GM12872 (cell line): Measurements from ENCODE around the gene C4orf54.

Experiments
- TF ChIP-seq, protein P1 (sequence below): IDR thresholded peaks from 3 replicates; pipeline ENCODE4 v1.5.1; 2011; ENCODE audit warnings: low read depth, mild to moderate bottlenecking, low read length, moderate library complexity; ENCODE audit not compliant: insufficient read depth

The C4orf54 gene

DNA sequence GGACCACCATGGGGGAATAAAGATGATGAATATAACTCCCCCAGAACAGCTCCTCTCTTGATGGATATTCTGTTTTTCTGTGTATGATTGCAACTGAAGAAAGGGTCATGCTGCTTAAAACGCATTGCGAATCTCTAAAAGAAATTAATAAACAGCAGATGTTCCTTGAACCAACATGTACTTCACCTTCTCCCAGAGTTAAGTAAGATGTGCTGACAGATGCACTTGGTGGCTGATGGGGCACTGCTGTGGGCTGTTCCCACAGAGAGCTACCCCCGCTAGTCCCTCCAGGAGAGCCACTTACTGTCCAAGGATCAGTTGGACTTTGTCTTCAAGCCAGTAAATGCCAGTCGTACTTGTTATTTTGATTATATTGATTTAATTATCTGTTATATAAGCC is 26.3 kb upstream of the C4orf54 start:
- TF ChIP-seq, protein P1, sequence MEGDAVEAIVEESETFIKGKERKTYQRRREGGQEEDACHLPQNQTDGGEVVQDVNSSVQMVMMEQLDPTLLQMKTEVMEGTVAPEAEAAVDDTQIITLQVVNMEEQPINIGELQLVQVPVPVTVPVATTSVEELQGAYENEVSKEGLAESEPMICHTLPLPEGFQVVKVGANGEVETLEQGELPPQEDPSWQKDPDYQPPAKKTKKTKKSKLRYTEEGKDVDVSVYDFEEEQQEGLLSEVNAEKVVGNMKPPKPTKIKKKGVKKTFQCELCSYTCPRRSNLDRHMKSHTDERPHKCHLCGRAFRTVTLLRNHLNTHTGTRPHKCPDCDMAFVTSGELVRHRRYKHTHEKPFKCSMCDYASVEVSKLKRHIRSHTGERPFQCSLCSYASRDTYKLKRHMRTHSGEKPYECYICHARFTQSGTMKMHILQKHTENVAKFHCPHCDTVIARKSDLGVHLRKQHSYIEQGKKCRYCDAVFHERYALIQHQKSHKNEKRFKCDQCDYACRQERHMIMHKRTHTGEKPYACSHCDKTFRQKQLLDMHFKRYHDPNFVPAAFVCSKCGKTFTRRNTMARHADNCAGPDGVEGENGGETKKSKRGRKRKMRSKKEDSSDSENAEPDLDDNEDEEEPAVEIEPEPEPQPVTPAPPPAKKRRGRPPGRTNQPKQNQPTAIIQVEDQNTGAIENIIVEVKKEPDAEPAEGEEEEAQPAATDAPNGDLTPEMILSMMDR, result no peak

DNA sequence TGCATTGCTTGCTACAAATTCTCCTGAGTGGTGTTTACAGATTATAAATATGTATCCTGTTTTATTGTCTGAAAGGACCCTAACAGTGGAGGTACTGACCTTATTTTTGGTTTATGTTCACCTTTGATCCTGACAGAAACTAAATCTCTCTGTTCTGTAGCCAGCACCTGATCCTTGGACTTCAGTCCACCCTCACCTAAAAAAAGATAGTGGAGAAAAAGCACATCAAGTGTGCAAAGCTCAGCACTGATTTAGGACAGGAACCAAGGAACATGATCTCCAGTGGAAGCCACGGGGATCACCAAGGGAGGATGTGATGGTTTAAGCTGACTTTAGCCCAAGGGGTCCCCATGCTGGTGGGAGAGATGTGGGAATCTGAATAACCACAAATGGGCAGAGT is 22.3 kb upstream of the C4orf54 start:
- TF ChIP-seq, protein P1, result no peak

DNA sequence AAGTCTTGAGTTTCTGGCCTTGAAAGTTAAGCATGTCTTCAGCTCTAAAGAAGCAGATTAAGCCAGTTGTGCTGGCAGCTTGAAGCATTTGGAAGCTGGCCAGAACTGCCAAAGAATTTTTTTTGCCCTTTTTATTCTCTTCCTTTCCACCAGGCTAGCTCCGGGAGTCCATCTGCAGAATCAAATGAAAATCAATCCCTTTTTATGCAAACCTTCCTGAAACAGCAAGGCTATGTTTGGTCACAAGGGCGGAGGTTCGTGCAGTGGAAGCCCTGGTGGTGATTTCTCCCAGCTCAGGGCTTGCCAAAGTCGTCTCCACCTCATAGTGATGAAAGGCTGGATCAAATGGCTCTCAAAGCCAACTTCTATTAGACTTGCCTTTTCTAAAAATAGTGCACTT is 21.6 kb upstream of the C4orf54 start:
- TF ChIP-seq, protein P1, result no peak

DNA sequence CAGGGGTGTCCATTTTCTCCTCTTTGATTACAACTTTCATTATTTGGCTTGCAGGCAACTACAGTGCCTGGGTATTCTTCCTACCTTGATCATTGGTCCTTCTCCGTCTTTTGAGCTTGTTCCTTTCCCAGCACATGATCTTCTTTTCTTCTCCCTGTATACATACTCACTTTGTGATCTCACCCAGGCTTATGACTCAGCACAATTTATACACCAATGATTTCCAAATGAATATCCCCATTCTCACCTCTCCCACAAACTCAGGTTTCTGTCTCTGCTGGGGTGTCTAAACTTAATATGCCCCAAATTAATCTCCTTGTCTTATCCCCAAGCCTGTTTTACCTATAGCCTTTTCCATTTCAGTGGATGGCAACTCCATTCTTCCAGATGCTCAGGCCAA is 19.5 kb upstream of the C4orf54 start:
- TF ChIP-seq, protein P1, result no peak

DNA sequence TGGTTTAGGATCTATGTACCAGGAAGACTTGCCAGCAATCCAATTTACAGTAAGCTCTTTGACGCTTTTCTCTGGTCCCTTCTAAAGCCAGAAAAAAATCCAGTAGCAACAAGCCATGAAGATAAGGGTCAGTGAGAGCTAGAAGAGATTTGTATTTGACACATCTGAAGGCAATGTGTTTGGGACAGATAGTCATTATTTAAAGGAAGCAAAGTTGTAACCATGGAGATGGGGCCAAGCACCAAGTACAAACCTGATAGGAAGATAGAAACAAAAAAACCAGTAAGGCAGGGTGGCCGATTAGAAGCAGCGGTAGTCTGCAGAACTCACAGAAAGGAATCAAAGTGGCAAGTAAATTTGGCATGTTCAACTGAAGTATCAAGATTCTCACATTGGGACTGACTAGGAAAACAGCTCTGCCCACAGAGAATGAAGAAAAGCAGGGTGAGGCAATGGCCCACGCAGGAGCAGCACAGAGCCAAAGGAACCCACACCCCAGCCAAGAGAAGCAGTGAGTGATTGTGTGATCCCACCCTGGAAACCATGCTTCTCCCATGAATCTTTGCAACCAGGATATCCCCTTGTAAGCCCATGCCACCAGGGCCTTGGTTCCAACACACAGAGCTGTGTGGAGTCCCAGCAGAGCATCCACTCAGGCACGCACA is 12.9 kb upstream of the C4orf54 start:
- TF ChIP-seq, protein P1, result no peak

DNA sequence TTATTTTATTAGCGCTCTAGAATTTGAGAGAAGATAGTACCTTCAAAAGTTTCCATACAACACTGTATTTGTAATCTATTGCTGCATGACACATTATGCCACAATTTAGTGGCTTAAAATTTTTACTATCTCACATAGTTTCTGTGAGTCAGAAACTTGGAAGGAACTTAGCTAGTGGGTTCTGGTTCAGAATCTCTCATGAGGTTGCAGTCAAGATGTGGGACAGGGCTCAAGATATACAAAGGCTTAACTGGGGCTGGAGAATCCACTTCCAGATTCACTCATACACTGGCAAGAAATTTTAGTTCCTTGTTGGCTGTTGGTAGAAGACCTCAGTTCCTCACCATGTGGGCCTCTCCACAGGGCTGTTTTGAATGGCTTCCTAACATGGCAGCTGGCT is 11.5 kb upstream of the C4orf54 start:
- TF ChIP-seq, protein P1, result no peak

DNA sequence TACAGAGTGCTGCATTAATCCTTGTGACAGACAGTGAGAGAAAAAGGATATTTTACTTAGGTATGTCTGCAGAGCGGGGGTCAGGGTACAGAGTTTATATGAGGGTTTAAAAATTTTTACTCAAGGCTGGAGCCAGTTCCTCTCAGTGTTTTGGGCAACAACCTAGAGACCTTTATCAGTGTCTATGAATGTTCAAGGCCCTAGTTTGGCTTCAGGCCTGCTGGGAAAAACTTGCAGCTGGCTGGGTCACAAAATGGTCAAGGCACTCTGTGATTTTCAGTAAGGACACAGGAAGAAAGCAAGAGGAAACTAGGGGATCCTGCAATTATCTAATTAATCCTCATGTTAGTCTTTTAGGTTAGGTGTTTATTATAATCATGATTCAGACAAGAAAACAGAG is 10.8 kb upstream of the C4orf54 start:
- TF ChIP-seq, protein P1, result no peak

DNA sequence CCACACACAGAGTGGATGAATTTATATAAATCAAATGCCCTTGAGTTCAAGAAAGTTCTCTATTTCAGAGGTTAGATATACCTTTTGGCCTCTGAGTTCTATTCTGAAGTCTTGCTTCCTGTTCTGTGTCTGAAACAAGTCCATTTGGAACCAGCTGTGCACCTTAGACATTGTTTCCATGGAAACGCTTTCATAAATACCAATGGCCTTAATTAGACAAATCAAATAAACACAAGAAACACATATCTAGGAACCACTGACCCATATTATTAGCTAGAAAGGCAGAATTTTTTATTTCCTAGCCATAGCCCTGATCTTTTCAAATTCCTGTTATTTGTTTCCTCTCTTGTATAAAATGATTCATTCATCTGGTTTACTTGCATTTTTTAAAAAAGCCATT is 8.4 kb upstream of the C4orf54 start:
- TF ChIP-seq, protein P1, result no peak
